HT1080 (cell line): ENCODE results near the gene TRPM5. TPM values are rescaled to one million over a fixed set of nuclear protein-coding genes. Genes with fewer than 3 reads are reported as not detected.

Experiments
- DNase-seq: peaks from one replicate; pipeline ENCODE4 v3.0.0-alpha.2; 2015; ENCODE audit warnings: low read depth
- total RNA-seq: library from RNA; depleted of rRNA; stranded (reverse); fragments of >200 nt; shearing (Covaris generic); gene quantifications from 2 replicates; pipeline ENCODE4 v1.2.3, GENCODE V29; 2014

The TRPM5 gene
- total RNA-seq, 1 experiment from 2014 or later: 0.05 TPM

DNA sequence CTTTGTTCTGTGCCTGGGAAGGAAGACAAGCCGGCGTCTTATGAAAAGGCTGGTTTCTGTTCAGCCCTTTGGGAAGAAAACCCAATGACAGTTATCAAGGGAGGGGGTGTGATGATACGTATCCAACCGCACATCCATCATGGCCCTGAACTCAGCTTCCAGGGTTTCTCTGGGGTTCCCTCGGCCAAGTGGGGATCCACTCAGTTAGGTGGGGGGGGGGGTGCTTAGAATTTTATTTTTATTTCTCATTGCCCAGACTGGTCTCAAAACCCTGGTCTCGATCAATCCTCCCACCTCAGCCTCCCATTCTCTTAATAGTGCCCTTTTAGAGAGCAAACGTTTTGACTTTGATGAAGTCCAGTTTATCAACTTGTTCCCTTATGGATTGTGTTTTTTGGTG lies 26.2 kb upstream of the TRPM5 start:
- no peak for DNase-seq

DNA sequence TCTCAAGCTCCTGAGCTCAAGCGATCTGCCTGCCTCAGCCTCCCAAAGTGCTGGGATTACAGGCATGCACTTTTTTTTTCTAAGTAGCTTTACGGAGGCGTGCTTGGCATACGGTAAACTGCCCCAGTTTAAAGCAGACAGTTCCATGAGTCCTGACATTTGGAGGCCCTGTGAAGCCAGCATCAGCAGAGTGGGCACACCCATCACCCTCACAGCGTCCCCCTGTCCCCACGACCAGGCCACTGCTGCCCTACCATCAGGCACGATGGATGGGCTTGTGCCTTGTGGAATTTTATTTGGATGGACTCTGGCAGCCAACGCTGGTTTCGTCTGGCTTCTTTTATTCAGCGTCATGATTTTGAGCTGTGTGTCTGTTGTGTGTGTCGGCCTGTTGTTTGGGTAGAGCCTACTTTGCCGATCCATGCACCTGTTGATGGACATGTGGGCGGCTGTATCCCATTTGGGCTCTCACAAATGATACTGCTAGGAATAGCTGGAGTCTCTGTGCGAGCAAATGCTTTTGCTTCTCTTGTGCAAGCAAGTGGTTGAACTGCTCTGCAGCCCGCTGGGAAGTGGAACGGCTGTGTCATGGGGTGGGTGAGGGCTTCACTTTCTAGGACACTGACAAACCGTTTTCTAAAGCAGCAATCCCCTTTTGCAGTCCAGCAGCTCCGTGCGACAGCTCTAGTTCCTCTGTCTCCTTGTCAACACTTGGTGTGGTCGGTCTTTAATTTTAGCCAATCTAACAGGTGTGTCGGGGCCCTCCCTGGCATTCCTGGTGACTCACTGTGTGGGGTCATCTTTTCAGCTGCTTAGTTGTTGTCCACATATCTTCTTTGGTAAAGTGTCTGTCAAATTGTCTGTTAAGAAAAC lies 24.3 kb upstream of the TRPM5 start:
- no peak for DNase-seq

DNA sequence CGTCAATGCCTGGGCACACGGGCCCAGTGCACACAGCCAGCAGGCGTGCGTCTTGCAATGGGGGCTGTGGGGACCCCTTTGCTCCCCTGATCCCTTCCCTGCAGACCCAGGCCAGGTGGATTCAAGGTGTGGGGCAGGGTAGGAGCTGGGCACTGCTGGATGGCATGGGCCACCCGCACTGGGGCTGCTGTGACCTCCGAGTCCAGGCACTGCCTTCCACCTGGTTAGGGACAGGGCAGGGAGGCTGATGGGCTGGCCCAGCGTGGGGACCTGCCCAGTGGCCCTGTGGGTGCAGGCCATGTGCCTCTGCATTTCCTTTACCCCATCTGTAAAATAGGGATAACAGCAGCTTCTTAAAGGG lies 23.4 kb upstream of the TRPM5 start:
- DNase-seq: no peak

DNA sequence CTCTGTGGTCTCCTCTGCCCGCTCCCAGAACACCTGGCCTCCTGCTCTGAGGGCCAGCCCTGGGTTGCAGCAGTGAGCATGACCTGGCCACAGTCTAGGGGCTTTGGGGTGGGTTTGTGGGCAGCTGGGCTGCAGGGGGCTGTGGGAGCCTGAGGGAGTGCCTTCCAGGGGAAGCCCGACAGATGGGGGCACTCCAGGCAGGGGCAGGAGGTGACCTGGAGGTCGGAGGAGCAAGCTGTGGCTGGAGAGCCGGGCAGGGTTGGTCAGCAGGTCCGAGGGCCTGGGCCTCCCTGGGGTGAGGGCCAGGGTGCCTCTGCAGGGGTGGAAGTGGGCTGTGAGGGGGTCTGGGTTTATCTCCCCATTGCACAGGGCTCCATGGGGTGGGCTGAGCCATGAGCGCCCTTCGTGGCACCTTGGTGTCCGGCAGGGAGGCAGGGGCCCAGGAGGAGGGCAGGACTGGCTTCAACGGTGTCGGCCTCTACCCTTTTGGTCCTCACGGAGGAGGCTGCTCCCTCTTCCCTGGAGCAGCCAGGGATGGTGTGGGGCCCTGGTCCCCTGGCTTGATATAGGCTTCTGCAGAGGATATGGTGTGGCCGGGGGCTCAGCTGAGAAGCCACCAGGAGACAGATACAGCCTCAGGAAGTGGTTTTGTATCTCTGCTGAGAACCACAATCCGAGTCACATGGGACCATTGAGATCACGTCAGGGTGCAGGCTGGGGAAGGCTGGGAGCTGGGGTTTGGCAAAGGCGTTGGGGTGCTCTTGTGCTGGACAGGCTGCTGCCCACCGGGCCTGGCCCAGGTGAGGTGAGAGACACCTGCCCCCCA lies 22.8 kb upstream of the TRPM5 start:
- no peak for DNase-seq

- DNase-seq: no peak
These were observed 21.9 kb upstream of the TRPM5 start for GRCh38 chr11:2466069-2466801.

DNA sequence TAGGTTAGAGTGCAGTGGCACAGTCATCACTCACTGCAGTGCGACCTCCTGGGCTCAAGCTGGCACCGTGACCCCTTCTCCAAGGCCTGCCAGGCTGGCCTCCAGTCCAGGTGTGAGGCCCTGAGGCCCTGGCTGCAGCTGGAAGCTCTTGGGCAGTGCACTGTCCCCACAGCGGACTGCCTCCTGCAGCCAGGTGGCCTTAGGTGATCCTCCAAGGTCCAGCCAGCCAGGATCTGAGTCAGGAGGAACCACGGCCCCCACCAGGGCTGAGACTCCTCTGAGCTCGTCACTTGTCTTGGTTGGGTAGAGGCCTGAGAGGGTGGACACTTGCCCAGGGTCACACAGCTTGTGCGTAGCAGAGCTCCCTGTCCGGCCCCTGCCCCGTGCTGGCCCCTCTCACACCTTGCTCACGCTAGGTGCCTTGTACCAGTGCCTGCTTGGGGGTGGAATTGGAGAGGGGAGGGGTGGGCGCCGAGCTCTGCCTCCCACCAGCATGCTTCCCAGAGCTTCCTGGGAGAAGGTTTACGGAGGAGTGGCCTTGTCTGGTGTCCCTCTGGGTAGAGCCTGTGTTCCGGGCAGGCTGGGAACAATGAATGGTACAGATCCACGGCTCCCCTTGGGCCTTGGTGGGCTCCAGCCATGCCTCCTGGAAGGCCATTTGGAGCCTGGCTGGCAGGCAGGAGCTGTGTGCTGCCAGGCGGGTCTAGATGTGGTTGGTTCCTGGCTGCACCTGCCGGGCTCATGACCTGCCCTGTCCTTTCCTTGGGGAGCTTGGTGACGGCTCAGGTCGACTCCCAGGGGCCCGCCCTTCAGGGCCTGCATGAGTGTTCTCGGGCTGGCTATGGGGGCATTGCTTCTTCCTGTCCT lies 21.1 kb upstream of the TRPM5 start:
- DNase-seq: no peak

GRCh38 chr11:2464451-2465165 lies 20.3 kb upstream of the TRPM5 start:
- DNase-seq: no peak

DNA sequence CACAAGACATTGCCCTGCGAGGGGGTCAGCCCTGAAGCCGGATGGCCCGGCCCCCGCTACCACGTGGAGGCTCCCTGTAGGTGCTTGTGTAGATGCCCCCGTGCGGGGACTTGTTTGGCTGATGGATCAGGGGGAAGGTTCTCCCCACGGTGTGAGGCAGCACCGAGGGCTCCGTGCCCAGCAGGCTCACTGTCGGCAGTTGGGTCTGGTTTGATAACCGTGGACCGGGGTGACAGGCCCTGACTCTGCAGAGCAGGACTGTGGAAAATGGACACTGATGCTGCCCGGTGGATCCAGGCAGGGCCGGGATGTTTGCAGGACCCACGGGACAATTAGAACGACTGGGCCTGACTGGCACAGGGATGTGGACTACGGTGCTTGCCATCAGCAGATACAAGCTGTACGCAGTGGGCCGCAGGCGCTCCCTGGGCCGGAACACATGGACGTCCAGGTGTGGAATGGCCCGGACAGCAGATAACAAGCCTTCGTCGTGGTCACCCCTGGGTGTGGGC lies 19.5 kb upstream of the TRPM5 start:
- no peak for DNase-seq

DNA sequence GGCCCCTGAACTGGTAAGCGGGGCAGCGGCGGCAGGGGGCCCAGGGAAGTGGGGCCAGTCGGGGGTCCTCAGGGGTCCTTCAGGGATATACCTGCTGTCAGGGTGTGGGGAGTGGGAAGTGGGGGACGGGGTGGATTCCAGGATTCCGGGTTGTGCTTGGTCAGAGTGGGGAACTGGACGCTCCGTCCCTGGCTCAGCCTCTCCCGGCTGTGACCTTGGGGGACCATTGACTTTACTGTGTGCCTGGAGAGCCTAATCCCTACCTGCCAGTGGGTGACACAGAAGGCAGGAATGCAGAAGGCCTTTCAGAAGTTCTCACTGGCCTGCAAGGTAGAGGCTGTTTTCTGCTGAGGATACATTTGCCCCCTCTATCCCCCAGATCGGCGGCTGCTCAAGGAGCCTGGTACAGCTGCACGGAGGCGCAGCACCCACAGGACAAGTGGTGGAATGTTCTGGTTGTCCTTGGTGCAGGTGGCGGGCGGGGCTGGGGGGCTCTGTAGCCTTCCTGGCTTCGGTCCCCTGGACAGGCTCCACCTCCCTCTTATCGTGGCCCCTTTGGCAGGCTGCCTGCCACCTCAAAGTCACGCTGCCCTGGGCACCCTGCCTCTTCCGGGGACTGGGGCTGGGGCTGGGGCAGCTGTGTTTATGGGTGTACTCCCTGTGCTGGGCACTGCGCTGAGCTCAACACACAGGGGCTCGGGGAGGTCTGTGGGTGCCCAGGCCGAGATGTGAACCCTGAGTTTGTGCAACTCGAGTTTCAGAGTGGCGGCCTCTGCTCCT lies 18.9 kb upstream of the TRPM5 start:
- no peak for DNase-seq

DNA sequence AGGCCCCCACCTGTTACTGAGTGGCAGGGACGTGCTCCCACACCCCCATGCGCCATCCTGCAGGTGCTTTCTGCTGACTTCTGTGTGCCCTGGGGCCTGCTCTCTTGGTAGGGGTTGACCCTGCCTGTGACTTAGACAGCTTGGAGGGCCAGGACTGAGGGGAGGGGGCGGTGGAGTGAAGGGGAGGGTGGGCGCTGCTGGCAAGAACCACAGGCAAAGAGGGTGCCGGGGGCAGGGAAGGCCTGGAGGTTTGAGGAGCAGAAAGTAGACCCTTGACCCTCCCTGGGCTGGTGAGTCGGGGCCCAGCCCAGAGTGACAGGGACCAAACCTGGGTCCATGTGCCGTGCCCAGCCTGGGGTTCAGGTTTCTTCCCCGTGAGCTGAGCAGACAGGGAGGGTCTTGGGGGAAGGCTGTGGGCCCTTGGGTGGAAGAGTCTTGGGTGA lies 18.2 kb upstream of the TRPM5 start:
- no peak for DNase-seq

DNA sequence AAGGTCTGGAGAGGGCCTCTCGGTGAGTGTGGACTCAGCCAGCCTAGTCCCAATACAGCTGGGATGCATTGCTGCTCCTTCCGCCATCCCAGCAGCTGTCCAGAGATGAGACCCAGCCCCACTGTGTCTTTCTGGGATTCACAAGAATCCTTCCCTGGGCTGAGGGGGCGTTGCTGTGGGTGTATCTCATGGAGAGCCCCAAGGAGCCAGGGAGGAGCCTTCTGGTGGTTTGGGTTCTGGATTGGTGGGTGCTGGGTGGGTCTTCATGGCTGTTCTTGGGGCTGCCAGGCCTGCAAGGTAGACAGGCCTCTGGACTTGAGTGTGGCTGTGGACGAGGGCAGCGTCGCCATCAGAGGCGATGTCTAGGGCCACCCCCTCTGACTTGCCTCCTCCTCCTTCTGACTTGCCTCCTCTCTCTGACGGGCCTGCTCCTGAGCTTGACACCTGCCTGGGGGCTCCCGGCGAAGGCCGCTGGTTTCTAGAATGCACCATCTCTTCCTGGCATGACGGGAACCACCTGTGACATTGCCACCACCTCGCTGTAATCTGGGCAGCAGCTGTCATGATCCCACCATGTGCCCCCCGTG lies 17.7 kb upstream of the TRPM5 start:
- no peak for DNase-seq

DNA sequence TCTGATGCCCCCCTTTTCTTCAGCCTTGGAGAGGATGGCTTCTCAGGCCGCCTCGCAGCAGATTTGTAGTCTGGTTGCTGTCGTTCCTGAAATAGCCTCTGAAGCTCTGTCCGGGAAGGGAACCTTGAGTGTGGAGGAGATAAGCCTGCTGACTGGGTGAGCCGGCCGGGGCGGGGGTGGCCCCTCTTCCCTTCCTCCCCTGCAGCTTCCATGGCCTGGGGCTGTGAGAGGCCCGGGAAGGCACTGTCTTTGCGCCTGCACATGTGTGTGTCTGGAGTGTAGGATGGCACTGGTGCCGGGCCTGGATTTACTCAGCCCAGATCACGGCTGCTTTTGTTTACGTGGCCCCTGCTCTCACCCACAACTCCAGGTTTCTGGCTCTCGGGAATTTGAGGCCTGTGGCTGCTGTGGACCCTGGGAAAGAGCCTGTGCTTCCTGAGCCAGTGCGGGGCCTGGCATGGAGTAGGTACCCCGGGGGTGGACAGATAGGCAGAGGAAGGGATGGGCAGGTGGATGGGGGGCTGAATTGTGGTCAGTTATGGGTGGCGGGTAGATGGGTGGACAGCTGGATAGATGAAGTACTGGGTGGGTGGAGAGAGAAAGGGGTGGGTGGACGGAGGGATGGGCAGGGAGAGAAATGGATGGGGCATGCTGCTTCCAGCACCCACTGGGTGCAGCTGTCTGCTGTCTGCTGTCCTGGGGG lies 17.1 kb upstream of the TRPM5 start:
- DNase-seq: no peak

DNA sequence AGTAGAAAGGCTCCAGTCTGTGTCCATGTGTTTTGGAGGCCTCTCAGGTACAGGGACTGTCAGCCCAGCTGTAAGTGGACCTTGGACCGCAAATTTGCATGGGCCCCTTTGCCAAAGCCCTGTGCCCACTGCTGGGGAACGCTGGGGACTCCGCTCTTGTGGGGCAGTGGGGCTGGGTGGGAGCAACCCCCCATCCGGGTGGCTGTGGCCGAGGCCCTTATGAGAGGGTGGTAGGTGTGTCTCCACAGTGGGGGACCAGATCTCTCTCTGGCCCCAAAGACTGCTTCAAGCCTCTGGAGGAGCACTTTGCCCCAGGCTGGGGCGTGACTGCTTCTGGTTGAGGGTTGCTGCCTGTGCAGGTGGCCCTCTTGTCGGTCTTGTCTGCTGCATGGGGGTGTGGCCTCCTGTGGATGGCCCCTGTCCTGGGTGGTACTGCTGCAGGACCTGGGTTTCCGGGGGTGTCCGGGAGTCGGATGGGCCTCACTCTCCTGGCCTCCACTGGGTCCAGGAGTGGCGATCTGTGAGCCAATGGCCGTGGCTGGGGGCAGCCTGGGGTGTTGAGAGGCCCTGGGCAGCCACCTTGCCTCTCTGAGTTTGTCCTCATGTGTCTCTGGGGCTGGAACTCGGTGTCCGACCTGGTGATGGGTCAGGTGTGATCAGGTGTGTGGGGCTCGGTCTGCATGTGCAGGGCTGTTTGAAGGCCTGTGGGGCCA lies 16.4 kb upstream of the TRPM5 start:
- DNase-seq: no peak

GRCh38 chr11:2459796-2460531 lies 15.7 kb upstream of the TRPM5 start:
- no peak for DNase-seq

DNA sequence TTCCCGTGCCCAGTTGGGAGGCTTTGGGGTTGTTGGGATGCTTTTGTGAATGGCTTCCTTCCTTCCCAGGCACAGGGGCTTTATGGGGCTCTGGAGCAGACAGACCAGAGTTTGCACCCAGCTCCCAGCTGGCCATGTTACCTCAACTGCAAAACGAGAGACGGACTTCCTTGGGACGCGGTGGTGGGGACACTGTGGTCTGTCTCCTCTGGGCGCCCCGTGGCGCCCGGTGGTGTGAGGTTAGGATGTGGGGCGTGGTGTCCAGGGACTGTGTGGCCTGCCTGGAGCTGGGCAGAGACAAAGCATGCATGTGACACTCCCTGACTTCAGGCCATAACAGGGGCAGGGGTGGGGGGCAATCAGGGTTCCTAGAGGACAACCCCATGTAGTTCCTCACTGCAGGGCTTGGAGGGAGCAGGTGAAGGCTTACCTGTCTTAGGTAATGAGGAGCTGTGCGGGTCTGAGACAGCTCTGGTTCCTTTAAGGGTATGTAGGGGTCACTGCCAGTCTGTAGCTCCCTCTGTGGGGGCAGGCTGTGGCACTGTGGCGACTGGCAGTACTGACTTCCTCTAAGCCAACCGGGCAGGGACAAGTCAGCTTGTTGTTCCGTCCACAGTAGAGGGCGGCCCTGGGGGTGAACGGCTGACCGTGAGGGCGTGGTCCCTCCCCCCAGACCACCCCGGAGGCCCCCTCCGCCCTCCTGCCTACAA lies 14.9 kb upstream of the TRPM5 start:
- no peak for DNase-seq

DNA sequence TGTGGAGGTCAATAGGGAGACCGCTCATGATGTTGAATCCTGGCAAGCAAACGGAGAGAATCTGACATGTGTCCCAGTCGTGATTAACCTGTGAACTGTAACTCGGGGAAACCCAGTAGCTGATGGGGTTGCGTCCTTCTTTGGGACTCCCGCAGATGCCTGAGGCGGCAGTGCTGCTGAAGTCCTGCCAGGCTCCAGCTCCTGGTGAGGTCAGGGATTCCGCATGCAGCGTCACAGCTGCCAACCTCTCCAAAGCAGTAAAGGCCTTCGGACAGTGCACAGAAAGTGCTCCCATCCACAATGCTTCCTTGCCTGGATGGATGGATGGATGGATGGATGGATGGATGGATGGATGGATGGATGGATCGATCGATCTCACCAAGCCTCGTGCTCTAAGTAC lies 14.0 kb upstream of the TRPM5 start:
- DNase-seq: no peak
